Hippocampal formation (tissue), 2 donors: Measurements from ENCODE around the gene GAB1.

Experiments used
- DNase-seq, 2 donors: peaks; one replicate each; lab custom pipeline; 2025; lab: John Stamatoyannopoulos, UW

Gene GAB1

GRCh38 chr4:143336781-143337599, at the start of gene GAB1:
GAB1 (plus strand) TSS chr4:143336876; CDS start chr4:143337189, 313 bp downstream.
- DNase-seq, result peak; percentile 80 to 84

- no peak for DNase-seq
Observed at GRCh38 chr4:143287572-143287923, 49.1 kb upstream of the GAB1 start.

- no peak for DNase-seq
Observed at GRCh38 chr4:143288171-143288570, 48.5 kb upstream of the GAB1 start.

- no peak for DNase-seq
Observed at GRCh38 chr4:143289370-143289769, 47.3 kb upstream of the GAB1 start.

GRCh38 chr4:143291314-143291713, 45.4 kb upstream of the GAB1 start:
- no peak for DNase-seq

GRCh38 chr4:143292858-143293257, 43.8 kb upstream of the GAB1 start:
- no peak for DNase-seq

GRCh38 chr4:143294310-143294709, 42.4 kb upstream of the GAB1 start:
- DNase-seq, result no peak

GRCh38 chr4:143294710-143295275, 41.9 kb upstream of the GAB1 start:
- no peak for DNase-seq

- DNase-seq, result no peak
Observed at GRCh38 chr4:143296397-143297067, 40.1 kb upstream of the GAB1 start.

GRCh38 chr4:143300860-143301259, 35.8 kb upstream of the GAB1 start:
- no peak for DNase-seq

GRCh38 chr4:143302536-143302935, 34.1 kb upstream of the GAB1 start:
- no peak for DNase-seq

- no peak for DNase-seq
Observed at GRCh38 chr4:143306788-143307187, 29.9 kb upstream of the GAB1 start.

- no peak for DNase-seq
Observed at GRCh38 chr4:143307531-143307930, 29.1 kb upstream of the GAB1 start.

GRCh38 chr4:143308377-143308776, 28.3 kb upstream of the GAB1 start:
- no peak for DNase-seq

- DNase-seq, result no peak
Observed at GRCh38 chr4:143311924-143312323, 24.8 kb upstream of the GAB1 start.

- no peak for DNase-seq
Observed at GRCh38 chr4:143313521-143313920, 23.2 kb upstream of the GAB1 start.

- no peak for DNase-seq
Observed at GRCh38 chr4:143313996-143314395, 22.7 kb upstream of the GAB1 start.

GRCh38 chr4:143320113-143320512, 16.6 kb upstream of the GAB1 start:
- DNase-seq, result no peak

GRCh38 chr4:143326735-143327134, 9.9 kb upstream of the GAB1 start:
- DNase-seq, result no peak

GRCh38 chr4:143329985-143330384, 6.7 kb upstream of the GAB1 start:
- DNase-seq, result no peak

- peak; percentile 86 to 90 for DNase-seq
Observed at GRCh38 chr4:143335979-143336780, 496 bp upstream of the GAB1 start.

- DNase-seq, result peak; percentile 51 to 62
Observed at GRCh38 chr4:143337600-143338287, 1.1 kb downstream of the GAB1 start.
